CMK (cell line): ENCODE measurements around the gene MBD2.
"Not testable (repeated sequence)": the region's sequence is repeated elsewhere in the genome, so short reads cannot be mapped to it uniquely, and the experiment has no call there.

Experiments
- DNase-seq: peaks from one replicate; pipeline ENCODE4 v3.0.0-alpha.2; 2010; ENCODE audit warnings: low read depth

MBD2 gene

GRCh38 chr18:54151376-54151775 is 73.1 kb downstream of the MBD2 start:
- no peak for DNase-seq

- no peak for DNase-seq
Observed at GRCh38 chr18:54150226-54150625, 74.2 kb downstream of the MBD2 start.

DNA sequence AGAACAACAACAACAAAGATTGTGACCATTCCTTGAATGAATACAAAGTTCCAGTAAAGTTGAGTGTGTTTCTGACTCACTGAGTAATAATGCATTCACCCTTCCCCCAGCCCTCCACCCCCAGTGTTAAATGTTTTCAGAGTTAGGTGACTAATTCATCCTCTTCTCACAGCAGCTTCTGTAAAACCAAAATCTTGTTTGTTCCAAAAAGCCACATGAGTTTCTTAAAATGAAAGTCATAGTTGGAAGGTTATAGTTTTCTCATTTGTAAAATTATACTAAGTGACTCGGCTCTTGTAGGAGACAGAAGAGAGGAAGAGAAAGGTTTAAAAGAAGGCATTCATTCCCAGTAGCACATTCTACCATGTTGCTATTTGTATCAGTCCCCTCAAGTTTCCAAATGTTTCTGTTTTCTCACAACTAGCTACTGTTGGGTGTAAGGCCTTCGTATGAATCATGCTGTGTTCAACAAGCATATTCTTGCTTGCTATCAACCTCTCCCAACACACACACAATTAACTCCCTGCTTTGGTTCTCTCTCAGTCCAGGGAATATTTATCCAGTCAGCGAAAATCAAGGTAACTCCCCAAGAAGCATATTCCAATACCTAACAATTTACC is 75.3 kb downstream of the MBD2 start:
- no peak for DNase-seq

- no peak for DNase-seq
Observed at GRCh38 chr18:54148678-54149077, 75.8 kb downstream of the MBD2 start.

DNA sequence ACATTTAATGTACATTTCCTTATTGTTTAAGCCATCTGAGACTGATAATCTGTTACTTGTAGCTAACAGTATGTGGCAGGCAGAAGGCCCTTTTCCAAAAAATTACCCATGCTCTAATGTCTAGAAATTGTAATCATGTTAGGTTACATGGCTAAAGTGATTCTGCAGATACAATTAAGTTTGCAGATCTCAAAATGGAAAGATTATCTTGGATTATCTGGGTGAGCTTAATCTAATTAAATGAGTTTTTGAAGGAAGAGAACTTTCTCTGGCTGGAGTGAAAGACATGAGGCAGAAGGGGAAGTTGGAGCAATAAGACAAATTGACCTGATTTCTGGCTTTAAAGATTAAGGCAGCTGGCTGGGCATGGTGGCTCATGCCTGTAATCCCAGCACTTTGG is 76.3 kb downstream of the MBD2 start:
- DNase-seq: no peak

- no peak for DNase-seq
Observed at GRCh38 chr18:54147439-54147838, 77.0 kb downstream of the MBD2 start.

GRCh38 chr18:54141041-54141608 is 83.3 kb downstream of the MBD2 start:
- no peak for DNase-seq

- no peak for DNase-seq
Observed at GRCh38 chr18:54140641-54141040, 83.8 kb downstream of the MBD2 start.

DNA sequence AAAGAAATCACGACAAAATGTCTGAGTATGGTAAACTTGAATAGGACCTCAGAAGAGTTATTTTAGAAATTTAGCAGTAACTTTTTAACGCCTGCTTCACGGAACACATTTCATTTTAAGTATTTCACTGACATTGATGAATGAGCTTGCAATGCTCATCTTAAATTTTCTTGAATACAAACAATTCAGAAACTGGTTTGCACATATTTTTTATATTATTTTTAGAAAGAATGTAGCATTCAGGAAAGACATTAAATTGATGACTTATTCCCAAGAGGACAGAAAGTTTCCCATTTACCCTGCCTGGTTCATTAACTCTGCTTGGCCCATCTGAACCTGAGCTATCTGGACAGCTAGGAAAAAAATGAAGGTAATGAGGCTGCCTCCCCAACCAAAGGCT is 89.3 kb downstream of the MBD2 start:
- DNase-seq: no peak

- DNase-seq: no peak
Observed at GRCh38 chr18:54134053-54134452, 90.4 kb downstream of the MBD2 start.

DNA sequence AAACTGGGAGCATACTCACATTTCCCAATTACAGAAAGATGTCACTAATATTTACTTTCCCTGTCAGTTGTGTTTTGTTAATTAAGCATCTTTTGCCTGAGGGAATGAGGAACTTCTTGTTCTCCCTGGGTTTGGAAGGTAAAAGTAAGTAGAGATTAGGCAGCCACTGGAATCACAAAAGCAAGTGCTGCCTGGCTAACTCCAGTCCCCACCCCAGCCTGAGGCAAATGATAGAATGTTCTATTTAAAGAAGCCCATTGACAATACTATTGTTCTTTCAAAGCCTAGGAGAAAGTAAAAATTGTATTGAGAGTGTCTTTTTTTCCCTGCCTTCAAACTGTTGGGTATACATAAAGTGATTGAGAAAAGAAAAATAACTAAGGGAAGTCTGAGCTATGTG is 93.8 kb downstream of the MBD2 start:
- DNase-seq: no peak

DNA sequence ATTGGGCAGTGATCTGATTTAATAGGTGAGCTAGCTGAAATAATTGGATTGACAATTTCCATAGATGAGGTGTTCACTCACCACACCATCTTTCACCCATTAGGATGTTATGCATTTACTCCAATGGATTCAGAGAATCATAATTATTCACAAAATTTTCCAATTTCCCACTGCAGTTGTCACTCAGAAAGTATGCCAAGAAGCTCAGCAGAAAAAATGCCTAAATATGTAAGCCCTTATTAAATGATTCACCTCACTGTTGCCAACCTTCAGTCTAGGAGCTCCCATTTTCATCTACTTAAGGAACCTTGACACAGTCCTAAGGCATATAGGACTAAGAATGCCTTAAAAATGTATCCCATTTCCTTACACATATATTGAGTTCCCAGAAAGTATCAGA is 94.3 kb downstream of the MBD2 start:
- no peak for DNase-seq

DNA sequence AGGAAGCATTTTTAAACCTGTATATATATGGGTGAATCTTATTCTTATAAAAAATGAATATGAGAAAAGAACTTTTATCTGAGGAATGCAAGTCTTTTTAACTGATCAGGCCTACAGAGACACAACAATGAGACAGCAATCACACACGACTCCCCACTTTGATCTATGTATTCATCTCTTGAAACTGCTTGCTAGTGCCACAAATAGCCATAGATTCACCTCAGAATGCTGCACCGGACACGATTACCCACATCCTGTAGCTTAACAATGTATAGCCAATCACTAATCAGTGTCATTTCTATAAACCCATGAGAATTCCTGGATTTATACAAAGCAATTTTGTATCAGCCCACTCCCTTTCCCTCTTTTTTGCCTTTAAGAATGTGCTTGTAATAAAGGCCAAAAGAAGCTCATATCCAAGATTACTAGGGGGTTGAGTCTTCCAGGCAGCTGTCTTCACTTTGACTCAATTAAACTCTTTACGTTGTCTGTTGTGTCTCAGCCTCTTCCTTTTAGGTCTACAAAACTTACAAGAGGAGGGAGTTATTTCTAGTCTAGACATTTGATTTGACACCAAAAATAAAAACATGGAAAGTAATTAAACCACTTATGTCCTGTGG is 94.9 kb downstream of the MBD2 start:
- DNase-seq: no peak

GRCh38 chr18:54127759-54128378 is 96.6 kb downstream of the MBD2 start:
- DNase-seq: no peak

- no peak for DNase-seq
Observed at GRCh38 chr18:54125429-54125828, 99.0 kb downstream of the MBD2 start.

DNA sequence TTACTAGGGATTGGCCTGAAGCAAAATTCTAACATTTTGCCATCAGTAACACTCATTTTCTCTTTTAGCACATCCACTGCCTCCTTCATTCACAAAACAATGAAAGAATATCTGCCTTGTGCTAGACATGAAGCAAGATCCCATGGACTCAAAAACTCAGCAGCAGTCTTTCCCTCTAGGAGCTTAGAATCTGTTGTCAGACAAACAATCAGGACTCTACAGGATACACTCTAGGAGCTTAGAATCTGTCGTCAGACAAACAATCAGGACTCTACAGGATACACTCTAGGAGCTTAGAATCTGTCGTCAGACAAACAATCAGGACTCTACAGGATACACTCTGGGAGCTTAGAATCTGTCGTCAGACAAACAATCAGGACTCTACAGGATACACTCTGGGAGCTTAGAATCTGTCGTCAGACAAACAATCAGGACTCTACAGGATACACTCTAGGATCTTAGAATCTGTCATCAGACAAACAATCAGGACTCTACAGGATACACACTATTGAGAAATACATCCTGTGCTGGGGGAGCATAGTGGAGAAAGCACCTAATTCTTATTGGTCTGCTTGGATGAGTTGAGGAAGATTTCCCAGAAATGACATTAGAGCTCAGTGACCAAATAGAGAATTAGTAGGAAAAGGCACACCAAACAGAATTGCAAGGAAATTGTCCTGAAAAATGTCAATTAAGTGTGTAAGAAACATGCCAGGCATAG is 100.6 kb downstream of the MBD2 start:
- DNase-seq: not testable (repeated sequence)

DNA sequence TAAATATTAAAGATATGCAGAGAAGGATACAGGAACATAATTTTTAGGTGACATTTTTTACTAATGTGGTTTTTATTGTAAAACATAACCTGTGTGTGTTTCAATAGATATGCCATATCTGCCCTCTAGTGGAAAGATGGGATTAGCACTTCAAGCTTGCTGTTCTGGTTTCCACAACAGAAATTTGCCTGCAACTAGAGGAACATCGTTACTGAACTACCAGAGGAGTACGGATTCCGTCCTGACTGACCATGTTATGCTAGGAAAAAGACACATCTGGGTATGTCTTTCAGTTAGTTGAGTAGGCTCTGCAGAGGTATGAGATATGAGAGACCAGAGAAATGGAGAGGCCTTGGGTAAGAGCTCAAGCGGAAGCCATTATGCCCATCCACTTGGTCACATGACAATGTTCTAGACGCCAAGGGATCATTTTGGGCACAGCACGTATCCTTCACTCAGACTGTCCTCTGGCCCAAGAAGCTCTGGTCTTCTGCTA is 104.9 kb downstream of the MBD2 start:
- no peak for DNase-seq

DNA sequence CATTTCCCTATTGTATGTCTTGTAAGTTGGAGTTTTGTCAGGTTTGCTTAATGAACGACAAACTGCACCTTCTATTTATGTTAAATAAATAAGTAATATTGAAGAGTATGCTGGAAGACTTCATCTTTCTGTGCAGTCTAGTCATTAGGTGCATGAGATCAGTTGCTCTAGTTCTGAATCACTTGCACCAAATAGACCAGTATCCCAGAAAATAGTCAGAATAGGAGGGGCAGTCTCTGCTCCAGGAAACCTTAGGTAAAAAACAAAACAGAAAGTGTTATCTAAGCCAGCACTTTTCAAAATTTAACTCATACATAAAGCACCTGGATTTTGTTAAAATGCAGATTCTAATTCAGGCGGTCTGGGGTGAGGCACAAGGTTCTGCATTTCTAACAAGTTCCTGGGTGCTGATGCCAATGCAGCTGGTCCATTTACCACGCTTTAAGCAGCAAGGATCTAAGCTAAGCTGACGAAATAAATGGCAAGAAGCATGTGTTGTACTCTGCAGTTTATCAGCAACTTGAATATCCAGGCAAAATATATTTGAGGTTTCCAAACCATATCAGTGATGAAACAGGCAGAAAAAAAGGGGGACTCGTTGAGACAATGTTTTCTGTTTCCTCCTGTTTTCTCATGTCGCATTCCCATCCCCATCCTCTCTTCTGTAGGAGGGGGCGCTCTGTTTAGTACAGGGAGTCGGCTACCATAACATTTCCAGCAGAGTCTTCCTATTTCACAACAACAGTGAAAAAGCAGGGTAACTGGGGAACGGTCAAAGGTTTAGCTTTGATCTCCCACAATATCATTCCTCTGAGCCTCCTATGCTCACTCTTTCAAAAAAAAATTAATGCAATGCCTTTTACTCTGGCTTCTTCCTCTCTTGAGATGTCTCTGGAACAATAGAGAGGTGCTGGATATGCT is 106.4 kb downstream of the MBD2 start:
- DNase-seq: no peak

DNA sequence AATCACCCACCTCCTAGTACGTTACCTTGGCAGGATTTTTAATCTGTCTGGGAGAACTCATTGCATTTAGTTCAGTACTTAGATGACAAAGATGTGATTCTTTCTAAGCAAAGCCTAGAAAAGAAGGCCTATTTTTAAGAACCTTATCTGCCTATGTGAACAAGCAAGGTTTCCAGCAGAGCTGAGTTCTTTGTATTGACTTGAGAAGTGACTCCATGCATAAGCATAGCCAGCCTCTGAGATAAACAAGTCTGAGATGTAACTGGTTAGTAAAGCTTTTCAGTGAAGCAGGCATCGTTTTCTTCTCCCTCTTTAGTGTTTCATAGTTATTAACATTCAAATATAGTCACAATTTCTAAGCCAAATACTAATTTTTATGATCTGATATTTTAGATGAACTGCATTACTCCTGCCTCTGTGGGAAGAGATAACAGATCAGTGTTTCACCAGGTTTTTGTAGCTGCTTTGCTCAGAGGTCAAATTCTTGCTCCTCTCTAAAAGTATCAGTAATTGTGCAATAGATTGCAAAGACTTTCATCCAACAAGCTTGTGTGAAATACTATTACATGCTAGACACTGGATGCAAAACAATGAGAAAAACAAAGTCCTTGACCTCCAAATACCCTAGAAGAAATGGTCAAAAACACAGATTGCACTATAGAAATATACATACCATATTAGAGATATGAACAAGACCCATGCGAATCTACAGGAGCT is 107.8 kb downstream of the MBD2 start:
- DNase-seq: no peak

DNA sequence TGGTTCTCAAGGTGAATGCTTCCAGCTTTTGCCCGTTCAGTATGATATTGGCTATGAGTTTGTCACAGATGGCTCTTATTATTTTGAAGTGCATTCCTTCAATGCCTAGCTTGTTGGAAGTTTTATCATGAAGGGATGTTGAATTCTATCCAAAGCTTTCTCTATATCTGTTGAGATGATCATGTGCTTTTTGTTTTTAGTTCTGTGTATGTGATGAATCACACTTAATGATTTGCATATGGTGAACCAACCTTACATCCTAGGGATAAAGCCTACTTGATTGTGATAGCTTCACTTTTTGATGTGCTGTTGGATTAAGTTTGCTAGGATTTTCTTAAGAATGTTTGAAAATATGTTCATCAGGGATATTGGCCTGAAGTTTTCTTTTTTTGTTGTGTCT is 112.1 kb downstream of the MBD2 start:
- no peak for DNase-seq

GRCh38 chr18:54109131-54109683 is 115.3 kb downstream of the MBD2 start:
- DNase-seq: no peak
